IPS-15b (cell line): Measurements from ENCODE around the gene SIK3.

Experiments
- H3K27me3 ChIP-seq: one replicate; pipeline ENCODE4 v1.6.1; 2013; ENCODE audit warnings: low read length; ENCODE audit not compliant: control insufficient read depth, insufficient read depth
- H3K36me3 ChIP-seq: one replicate; pipeline ENCODE4 v1.6.1; 2013; ENCODE audit warnings: low read length; ENCODE audit not compliant: control insufficient read depth, insufficient read depth
- H3K4me1 ChIP-seq: one replicate; pipeline ENCODE4 v1.6.1; 2013; ENCODE audit warnings: mild to moderate bottlenecking, low read length; ENCODE audit not compliant: control insufficient read depth, insufficient read depth
- H3K4me3 ChIP-seq: one replicate; pipeline ENCODE4 v1.5.1; 2013; ENCODE audit warnings: low read depth, low read length
- H3K9ac ChIP-seq: one replicate; pipeline ENCODE4 v1.6.1; 2013; ENCODE audit warnings: low read depth, mild to moderate bottlenecking, low read length
- H3K9me3 ChIP-seq: one replicate; pipeline ENCODE4 v1.6.1; 2013; ENCODE audit warnings: mild to moderate bottlenecking, low read length; ENCODE audit not compliant: control insufficient read depth, insufficient read depth

The SIK3 gene

DNA sequence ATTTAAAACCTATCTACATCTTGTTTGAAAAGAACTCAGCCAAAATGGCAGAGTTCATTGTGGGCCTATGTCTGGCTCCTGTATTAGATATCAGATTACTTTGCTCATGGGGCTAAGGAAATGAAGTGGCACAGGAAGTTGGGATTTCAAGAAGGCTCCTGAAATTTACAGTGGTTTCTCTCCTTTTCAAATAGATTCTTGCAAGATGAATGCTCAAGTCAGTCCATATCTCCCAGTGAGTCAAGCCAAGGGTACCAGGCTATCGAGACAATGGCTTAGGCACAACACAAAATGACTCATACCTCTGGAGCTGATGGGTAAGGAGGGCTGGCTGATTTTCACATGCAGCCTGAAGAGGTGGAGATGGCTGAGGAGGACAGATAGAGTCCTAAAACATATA lies 236.7 kb downstream of the SIK3 start:
- no peak overlapping the region for H3K4me3 ChIP-seq
- H3K36me3 ChIP-seq: peaks cover 37% of the 10 kb centered on the region
- H3K4me1 ChIP-seq: no peaks in the 10 kb centered on the region

DNA sequence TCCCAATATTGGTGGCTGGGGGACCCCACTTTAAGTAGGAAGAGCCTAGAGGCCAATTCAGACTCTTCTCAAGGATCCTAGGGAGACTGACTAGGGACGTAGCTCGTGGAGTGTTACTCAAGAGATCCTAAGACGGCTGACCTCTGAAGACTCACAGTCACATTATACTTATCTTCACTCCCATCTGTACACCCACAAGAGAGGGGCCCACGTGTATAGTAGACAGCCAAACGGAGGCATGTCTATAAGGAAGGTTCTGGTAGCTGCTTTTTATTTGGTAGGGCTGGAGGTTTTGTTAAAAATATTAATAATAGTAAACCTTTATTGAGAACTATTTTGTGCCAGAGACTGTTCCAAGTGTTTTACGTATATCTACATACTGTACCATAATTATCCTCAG lies 237.9 kb downstream of the SIK3 start:
- Histone ChIP-seq H3K4me1 (no peaks in the 10 kb centered on the region), H3K9me3 (no peaks in the 10 kb centered on the region), H3K36me3 (peaks cover 37% of the 10 kb centered on the region), H3K4me3 (no peak overlapping the region), H3K27me3 (no peaks in the 10 kb centered on the region), H3K9ac (no peak overlapping the region)

More for the DNA sequence above, 236.7 kb downstream of the SIK3 start:
- H3K27me3 ChIP-seq: no peaks in the 10 kb centered on the region
- H3K9ac ChIP-seq: no peak overlapping the region
- H3K9me3 ChIP-seq: no peaks in the 10 kb centered on the region

DNA sequence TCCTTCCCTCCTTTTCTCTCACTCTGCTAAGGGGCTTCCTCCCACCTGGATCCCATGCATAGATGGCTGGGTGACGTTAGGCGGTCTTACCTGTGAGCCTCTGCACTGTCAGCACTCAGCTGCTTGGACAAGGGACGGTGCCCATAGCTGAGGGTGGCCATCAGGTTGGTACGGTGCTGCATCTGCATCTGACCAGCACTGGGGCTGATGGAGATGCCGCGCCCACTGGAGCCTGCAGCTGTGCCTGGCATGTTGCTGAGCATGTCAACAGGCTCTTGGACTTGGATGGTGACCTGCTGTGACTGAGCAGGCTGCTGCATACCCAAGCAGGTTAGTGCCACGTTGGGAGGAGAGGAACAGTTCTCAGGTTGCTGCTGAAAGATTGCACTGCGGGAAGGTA lies 239.1 kb downstream of the SIK3 start:
- peaks cover 35% of the 10 kb centered on the region for H3K36me3 ChIP-seq
- no peaks in the 10 kb centered on the region for H3K4me1 ChIP-seq
- H3K27me3 ChIP-seq: no peaks in the 10 kb centered on the region
- no peak overlapping the region for H3K9ac ChIP-seq
- no peak overlapping the region for H3K4me3 ChIP-seq
- H3K9me3 ChIP-seq: no peaks in the 10 kb centered on the region

GRCh38 chr11:116857936-116858335 lies 240.3 kb downstream of the SIK3 start:
- Histone ChIP-seq H3K27me3 (no peaks in the 10 kb centered on the region), H3K4me3 (no peak overlapping the region), H3K4me1 (no peaks in the 10 kb centered on the region), H3K9ac (no peak overlapping the region), H3K9me3 (no peaks in the 10 kb centered on the region), H3K36me3 (peaks cover 30% of the 10 kb centered on the region)

- Histone ChIP-seq H3K9me3 (no peaks in the 10 kb centered on the region), H3K4me3 (no peak overlapping the region), H3K9ac (no peak overlapping the region), H3K36me3 (peaks cover 30% of the 10 kb centered on the region), H3K4me1 (no peaks in the 10 kb centered on the region), H3K27me3 (no peaks in the 10 kb centered on the region)
Observed at GRCh38 chr11:116857316-116857715, 240.9 kb downstream of the SIK3 start.

GRCh38 chr11:116856423-116856822 lies 241.8 kb downstream of the SIK3 start:
- Histone ChIP-seq H3K27me3 (no peaks in the 10 kb centered on the region), H3K4me1 (no peaks in the 10 kb centered on the region), H3K4me3 (no peak overlapping the region), H3K9me3 (no peaks in the 10 kb centered on the region), H3K36me3 (peaks cover 32% of the 10 kb centered on the region), H3K9ac (no peak overlapping the region)

DNA sequence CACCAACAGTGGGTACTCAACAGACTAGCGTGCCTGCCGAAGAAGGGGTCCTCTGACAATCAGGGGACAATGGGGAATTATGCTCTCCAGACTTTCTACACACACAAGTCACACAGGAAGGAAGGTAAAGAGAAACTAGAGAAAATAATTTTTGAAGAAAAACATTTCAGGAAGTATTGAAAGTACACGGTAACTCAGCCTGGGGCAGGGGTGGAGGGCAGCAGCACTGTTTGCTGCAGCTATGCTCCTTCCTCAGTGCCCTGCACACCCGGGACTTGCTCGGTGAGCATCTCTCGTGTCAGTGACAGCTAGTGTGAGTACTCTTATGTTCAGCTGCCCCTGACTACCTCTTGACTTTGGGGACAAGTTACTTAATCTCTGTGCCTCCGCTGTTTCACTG lies 242.8 kb downstream of the SIK3 start:
- Histone ChIP-seq H3K4me1 (no peaks in the 10 kb centered on the region), H3K9me3 (no peaks in the 10 kb centered on the region), H3K27me3 (no peaks in the 10 kb centered on the region), H3K9ac (no peak overlapping the region), H3K4me3 (no peak overlapping the region), H3K36me3 (peaks cover 28% of the 10 kb centered on the region)

DNA sequence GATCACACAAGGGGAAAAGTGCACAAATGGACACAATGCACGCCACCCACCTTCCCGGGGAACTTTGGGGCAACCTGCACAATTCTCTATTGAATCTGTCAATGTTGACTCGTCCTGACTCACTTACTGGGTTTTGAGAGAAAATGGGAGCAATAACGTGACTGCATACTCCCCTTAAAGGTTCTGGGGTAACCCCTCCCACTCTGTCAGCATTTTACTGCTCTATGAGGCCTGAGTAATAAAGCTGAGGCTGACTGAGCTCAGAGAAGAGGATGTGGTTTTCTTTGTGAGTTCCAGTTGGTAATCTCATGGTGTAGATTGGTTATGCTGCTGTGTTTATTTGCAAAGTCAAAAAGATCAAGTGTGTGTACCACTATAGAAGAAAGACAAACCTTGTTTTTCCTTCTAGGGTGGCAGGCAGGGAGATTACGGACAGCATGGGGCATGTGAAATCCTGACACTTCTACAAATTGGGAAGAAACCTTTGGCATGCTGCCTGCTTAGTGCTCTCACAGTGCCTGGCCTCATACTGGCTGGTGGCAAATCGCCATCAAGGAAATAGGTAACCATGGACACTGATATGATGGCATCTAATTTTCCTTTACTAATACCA lies 244.7 kb downstream of the SIK3 start:
- H3K27me3 ChIP-seq: no peaks in the 10 kb centered on the region
- H3K9me3 ChIP-seq: no peaks in the 10 kb centered on the region
- peaks cover 22% of the 10 kb centered on the region for H3K36me3 ChIP-seq
- no peak overlapping the region for H3K9ac ChIP-seq
- no peak overlapping the region for H3K4me3 ChIP-seq
- no peaks in the 10 kb centered on the region for H3K4me1 ChIP-seq

GRCh38 chr11:116852261-116853031 lies 245.8 kb downstream of the SIK3 start:
- Histone ChIP-seq H3K9me3 (no peaks in the 10 kb centered on the region), H3K9ac (no peak overlapping the region), H3K4me1 (no peaks in the 10 kb centered on the region)

DNA sequence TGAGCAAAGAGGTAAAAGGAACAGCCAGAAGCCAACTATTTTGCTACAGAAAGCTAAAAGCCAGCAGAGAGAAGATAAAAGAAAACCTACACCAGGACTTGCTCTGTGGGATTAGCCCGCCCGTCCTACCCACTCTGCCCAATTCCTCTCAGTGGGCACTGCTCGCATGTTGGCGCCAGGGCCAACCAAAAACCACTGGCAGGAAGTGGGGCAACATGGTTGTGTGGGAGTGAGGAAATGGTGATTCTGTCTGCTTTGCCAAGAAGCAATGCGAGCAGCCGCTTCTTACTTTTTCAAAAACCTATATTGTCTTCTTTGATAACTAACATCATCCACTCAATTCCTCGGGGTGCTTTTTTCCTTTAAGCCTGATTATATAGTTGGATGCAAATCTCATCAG lies 246.6 kb downstream of the SIK3 start:
- Histone ChIP-seq H3K9ac (no peak overlapping the region), H3K27me3 (no peaks in the 10 kb centered on the region), H3K4me1 (no peaks in the 10 kb centered on the region), H3K4me3 (no peak overlapping the region), H3K36me3 (peaks cover 20% of the 10 kb centered on the region), H3K9me3 (no peaks in the 10 kb centered on the region)

More at GRCh38 chr11:116852261-116853031, 245.8 kb downstream of the SIK3 start:
- H3K27me3 ChIP-seq: no peaks in the 10 kb centered on the region
- no peak overlapping the region for H3K4me3 ChIP-seq
- peaks cover 16% of the 10 kb centered on the region for H3K36me3 ChIP-seq

- Histone ChIP-seq H3K36me3 (peaks cover 37% of the 10 kb centered on the region), H3K4me1 (no peaks in the 10 kb centered on the region)
Observed at GRCh38 chr11:116849486-116849885, 248.7 kb downstream of the SIK3 start.

GRCh38 chr11:116849060-116849459 lies 249.2 kb downstream of the SIK3 start:
- Histone ChIP-seq H3K36me3 (peaks cover 37% of the 10 kb centered on the region), H3K4me1 (no peaks in the 10 kb centered on the region), H3K4me3 (no peak overlapping the region), H3K9ac (no peak overlapping the region), H3K27me3 (no peaks in the 10 kb centered on the region), H3K9me3 (no peaks in the 10 kb centered on the region)

More at GRCh38 chr11:116849486-116849885, 248.7 kb downstream of the SIK3 start:
- Histone ChIP-seq H3K4me3 (no peak overlapping the region), H3K9me3 (no peaks in the 10 kb centered on the region), H3K9ac (no peak overlapping the region), H3K27me3 (no peaks in the 10 kb centered on the region)
